HepG2 (cell line): ENCODE results near the gene VAC14. TPM values are rescaled to one million over a fixed set of nuclear protein-coding genes. Genes with fewer than 3 reads are reported as not detected.
A peak's percentile ranks its signal among the peaks of the same experiment; 100 is the strongest.

Experiments
- ATF4 ChIP-seq, 2 experiments: fragments of 450-650 bp in 1 of 2; sonication (generic) in 1 of 2; formaldehyde crosslinking; IDR thresholded peaks; 2 replicates each; pipeline versions ENCODE4 v1.5.0 to v1.8.0; 2020 to 2022; ENCODE audit warnings: mild to moderate bottlenecking in 1 of 2, missing genetic modification reagents in 1 of 2
- ATF7 ChIP-seq, 2 experiments: fragments of 450-650 bp in 1 of 2; sonication (generic) in 1 of 2; formaldehyde crosslinking in 1 of 2; IDR thresholded peaks; 2 replicates each; pipeline versions ENCODE4 v1.4.0 to v1.6.1; 2016 to 2020; ENCODE audit warnings: antibody characterized with exemption in 1 of 2, mild to moderate bottlenecking in 1 of 2, missing genetic modification reagents in 1 of 2
- ATM ChIP-seq: fragments of 450-650 bp; IDR thresholded peaks from 2 replicates; pipeline ENCODE4 v1.7.1; 2017; ENCODE audit warnings: mild to moderate bottlenecking, borderline replicate concordance
- CREB1 ChIP-seq, 2 experiments: fragments of 450-650 bp in 1 of 2; IDR thresholded peaks; 2 replicates each; pipeline ENCODE4 v1.6.1; 2016 to 2017; ENCODE audit warnings: control low read depth in 1 of 2, mild to moderate bottlenecking in 1 of 2, missing compliant biosample characterization in 1 of 2, missing genetic modification characterization in 1 of 2
- CSRNP2 ChIP-seq: sonication (generic); formaldehyde crosslinking; conservative IDR thresholded peaks from 2 replicates; pipeline ENCODE4 v1.8.0; 2022; ENCODE audit warnings: low read depth, missing genetic modification reagents
- E2F5 ChIP-seq: sonication (generic); formaldehyde crosslinking; conservative IDR thresholded peaks from 2 replicates; pipeline ENCODE4 v1.4.0; 2020; ENCODE audit warnings: missing genetic modification reagents
- GABPB1 ChIP-seq: IDR thresholded peaks from 2 replicates; pipeline ENCODE4 v1.6.1; 2016; ENCODE audit warnings: mild to moderate bottlenecking, missing genetic modification reagents, moderate library complexity, missing compliant biosample characterization
- GATA4 ChIP-seq: sonication (generic); IDR thresholded peaks from 2 replicates; pipeline ENCODE4 v1.6.1; 2016; ENCODE audit warnings: antibody characterized with exemption, low read depth, borderline replicate concordance
- MAFF ChIP-seq: IDR thresholded peaks from 2 replicates; pipeline ENCODE4 v1.6.1; 2011; ENCODE audit warnings: low read depth, low read length, improper control_type of control experiment
- RFX5 ChIP-seq: IDR thresholded peaks from 2 replicates; pipeline ENCODE4 v1.6.1; 2011; ENCODE audit warnings: low read depth, low read length, improper control_type of control experiment
- STAT6 ChIP-seq: sonication (generic); formaldehyde crosslinking; IDR thresholded peaks from 2 replicates; pipeline ENCODE4 v1.4.0; 2020; ENCODE audit warnings: missing genetic modification reagents, mild to moderate bottlenecking, borderline replicate concordance
- TBX3 ChIP-seq: fragments of 450-650 bp; IDR thresholded peaks from 2 replicates; pipeline ENCODE4 v1.6.1; 2017; ENCODE audit warnings: antibody characterized with exemption, mild to moderate bottlenecking, inconsistent platforms, borderline replicate concordance
- TEAD2 ChIP-seq: sonication (generic); formaldehyde crosslinking; IDR thresholded peaks from 2 replicates; pipeline ENCODE4 v1.9.0; 2021; ENCODE audit warnings: missing genetic modification reagents
- TSC22D2 ChIP-seq: sonication (generic); formaldehyde crosslinking; IDR thresholded peaks from 2 replicates; pipeline ENCODE4 v1.5.1; 2020; ENCODE audit warnings: missing genetic modification reagents, mild to moderate bottlenecking, borderline replicate concordance
- ZBTB2 ChIP-seq: sonication (generic); formaldehyde crosslinking; IDR thresholded peaks from 2 replicates; pipeline ENCODE4 v1.8.0; 2022; ENCODE audit warnings: low read depth, missing genetic modification reagents
- ZEB1 ChIP-seq: IDR thresholded peaks from 2 replicates; pipeline ENCODE4 v1.6.1; 2012; ENCODE audit warnings: mild to moderate bottlenecking, low read depth, inconsistent platforms; ENCODE audit not compliant: insufficient replicate concordance
- ZFP41 ChIP-seq: sonication (generic); formaldehyde crosslinking; IDR thresholded peaks from 2 replicates; pipeline ENCODE4 v1.4.0; 2020; ENCODE audit warnings: mild to moderate bottlenecking, missing genetic modification reagents, borderline replicate concordance
- ZFP62 ChIP-seq: sonication (generic); formaldehyde crosslinking; IDR thresholded peaks from 2 replicates; pipeline ENCODE4 v1.4.0; 2020; ENCODE audit warnings: missing genetic modification reagents
- ZNF550 ChIP-seq: sonication (generic); formaldehyde crosslinking; IDR thresholded peaks from 2 replicates; pipeline ENCODE4 v1.4.0; 2020; ENCODE audit warnings: mild to moderate bottlenecking, missing genetic modification reagents, borderline replicate concordance
- ZNF703 ChIP-seq: sonication (generic); formaldehyde crosslinking; IDR thresholded peaks from 2 replicates; pipeline ENCODE4 v1.5.1; 2020; ENCODE audit warnings: missing genetic modification reagents, mild to moderate bottlenecking, moderate library complexity, borderline replicate concordance
- polyA plus RNA-seq, 8 experiments: library from polyadenylated mRNA; depleted of rRNA in 3 of 8; stranded (reverse) in 7 of 8; unstranded in 1 of 8; fragments of >200 nt; fragmentation: Illumina TruSeq in 4 of 8; extraction: Trizol in 4 of 8; gene quantifications; 2 replicates each; pipeline versions ENCODE4 v1.2.1 to v1.2.3, GENCODE V29; 2011 to 2016; ENCODE audit warnings: low read depth in 4 of 8, missing spikeins in 1 of 8, mixed read lengths in 1 of 8; ENCODE audit not compliant: insufficient read depth in 1 of 8
- total RNA-seq, 5 experiments: library from RNA; depleted of rRNA; stranded (reverse); fragments of >200 nt; fragmentation: Illumina TruSeq; extraction: Trizol; gene quantifications; 2 replicates each; pipeline ENCODE4 v1.2.3, GENCODE V29; 2016; ENCODE audit warnings: low read depth in 1 of 5

The VAC14 gene
- total and polyA plus RNA-seq, 2 of the 13 experiments (the other 11 are each of a cell fraction or from before 2014, with no cell fraction given), result 23.5 to 24.6 TPM

- TF ChIP-seq STAT6 (CRISPR knock-in tag) (peak; percentile 46; the same call in 1 of the 2 replicates), MAFF (peak; percentile 35; the same call in 1 of the 2 replicates), TBX3 (no peak), ZNF550 (CRISPR knock-in tag) (no peak), RFX5 (peak; percentile 92), GABPB1 (CRISPR knock-in tag) (peak; percentile 80), ZBTB2 (CRISPR knock-in tag) (no peak), TEAD2 (CRISPR knock-in tag) (no peak), ATM (no peak), ZNF703 (CRISPR knock-in tag) (no peak; the same call in 1 of the 2 replicates), ATF7 (IDR thresholded peaks at IDR 0.05) (peak; percentile 81), ATF7 (CRISPR knock-in tag; IDR thresholded peaks at IDR 0.05) (peak; percentile 98), ZFP62 (CRISPR knock-in tag) (no peak), CSRNP2 (CRISPR knock-in tag) (no peak), ATF4 (CRISPR knock-in tag; IDR thresholded peaks at IDR 0.05) (peak in 1 of 2 experiments; percentile 77; a peak in 1 of 4 replicates), ZEB1 (peak; percentile 93), E2F5 (no peak), GATA4 (peak; percentile 74; the same call in 1 of the 2 replicates), ZFP41 (peak; percentile 76; the same call in 1 of the 2 replicates), TSC22D2 (CRISPR knock-in tag) (0 out of 2 replicates have a peak, but pooled peaks have one; percentile 25), CREB1 (IDR thresholded peaks at IDR 0.05) (peak; percentile 63; the same call in 1 of the 2 replicates), CREB1 (CRISPR knock-in tag; IDR thresholded peaks at IDR 0.05) (peak; percentile 66; the same call in 1 of the 2 replicates)
Observed at GRCh38 chr16:70746708-70747424, 54.1 kb downstream of the VAC14 start (continued).
